ENCODE measurements around the gene UTP15.

UTP15 gene

GRCh38 chr5:73623901-73624404 lies 58.4 kb downstream of the UTP15 start:
- no peak for TF ChIP-seq ZNF274 (IDR thresholded peaks at IDR 0.05; ENCODE audit: low read depth, low read length)
- H3K4me3 ChIP-seq (ENCODE audit: low read length): no peak overlapping the region

- no peak overlapping the region for H3K4me3 ChIP-seq (ENCODE audit: low read length)
- TF ChIP-seq ZNF274 (IDR thresholded peaks at IDR 0.05; ENCODE audit: low read depth, low read length): no peak
Observed at GRCh38 chr5:73624888-73625287, 59.3 kb downstream of the UTP15 start.

- TF ChIP-seq ZNF274 (IDR thresholded peaks at IDR 0.05; ENCODE audit: low read depth, low read length): no peak
- peak overlapping the region; percentile 69 for H3K4me3 ChIP-seq (ENCODE audit: low read length)
Observed at GRCh38 chr5:73625372-73625943, 59.9 kb downstream of the UTP15 start.

- TF ChIP-seq ZNF274 (IDR thresholded peaks at IDR 0.05; ENCODE audit: low read depth, low read length): no peak
- H3K4me3 ChIP-seq (ENCODE audit: low read length): peak within 1 kb of the TSS; percentile 69
Observed at GRCh38 chr5:73625944-73626811, 60.6 kb downstream of the UTP15 start, which contains the start of gene ARHGEF28. ARHGEF28 (plus strand) TSS chr5:73626196; CDS start chr5:73684852, 58,656 bp downstream.

- no peak for TF ChIP-seq ZNF274 (IDR thresholded peaks at IDR 0.05; ENCODE audit: low read depth, low read length)
- peak overlapping the region; percentile 58; the same call in 1 of the 2 replicates for H3K4me3 ChIP-seq (ENCODE audit: low read length)
Observed at GRCh38 chr5:73626814-73627313, 61.3 kb downstream of the UTP15 start.

- H3K4me3 ChIP-seq (ENCODE audit: low read length): no peak overlapping the region
- TF ChIP-seq ZNF274 (IDR thresholded peaks at IDR 0.05; ENCODE audit: low read depth, low read length): no peak
Observed at GRCh38 chr5:73629456-73629855, 63.9 kb downstream of the UTP15 start.

GRCh38 chr5:73630765-73631164 lies 65.2 kb downstream of the UTP15 start:
- H3K4me3 ChIP-seq (ENCODE audit: low read length): no peak overlapping the region
- no peak for TF ChIP-seq ZNF274 (IDR thresholded peaks at IDR 0.05; ENCODE audit: low read depth, low read length)

- H3K4me3 ChIP-seq (ENCODE audit: low read length): no peak overlapping the region
- no peak for TF ChIP-seq ZNF274 (IDR thresholded peaks at IDR 0.05; ENCODE audit: low read depth, low read length)
Observed at GRCh38 chr5:73631500-73631899, 66.0 kb downstream of the UTP15 start.

All from GM08714 (cell line).